A549 (cell line): ENCODE results near the gene KRT73. TPM values are rescaled to one million over a fixed set of nuclear protein-coding genes. Genes with fewer than 3 reads are reported as not detected.
"Not testable (repeated sequence)": the region's sequence is repeated elsewhere in the genome, so short reads cannot be mapped to it uniquely, and the experiment has no call there.

Experiments used
- ATAC-seq, 2 experiments: fragments of 200-7000 bp in 1 of 2; fragments of >200 bp in 1 of 2; cut with Nextera tagmentation in 1 of 2; cut with Tn5 transposase in 1 of 2; 3 replicates each; pipeline versions ENCODE4 v1.8.0 to v1.9.1; 2018 to 2020; ENCODE audit warnings: mild to moderate bottlenecking in 1 of 2, moderate library complexity in 1 of 2
- CTCF ChIA-PET: fragments of 300-600 bp; sonication (Branson Sonifier 250); formaldehyde crosslinking; extraction: SDS; loops from one replicate; lab custom pipeline; 2021; ENCODE audit warnings: antibody characterized with exemption, inconsistent platforms; lab: Yijun Ruan, JAX
- POLR2A ChIA-PET: fragments of 350-600 bp; formaldehyde crosslinking; extraction: SDS; loops from one replicate; lab custom pipeline; 2021; ENCODE audit warnings: antibody characterized with exemption, inconsistent platforms; lab: Yijun Ruan, JAX
- DNase-seq, 2 experiments: peaks; one replicate each; pipeline versions ENCODE4 v3.0.0 to v3.0.0-alpha.2; 2011 to 2016; ENCODE audit warnings: low read depth in 1 of 2, low spot score in 1 of 2
- FAIRE-seq: peaks from 2 replicates; lab custom pipeline; 2011; peaks lifted over from hg19 to GRCh38; lab: Jason Lieb, UNC
- H3K27ac ChIP-seq, 2 experiments: fragments of >200 bp; sonication (Bioruptor Twin); formaldehyde crosslinking; 3 replicates each; pipeline ENCODE4 v1.5.1; 2016 to 2017
- H3K4me1 ChIP-seq: fragments of >200 bp; sonication (Bioruptor Twin); formaldehyde crosslinking; 3 replicates; pipeline ENCODE4 v1.6.1; 2016
- H3K4me2 ChIP-seq: fragments of >200 bp; sonication (Bioruptor Twin); formaldehyde crosslinking; 3 replicates; pipeline ENCODE4 v1.6.1; 2016
- H3K4me3 ChIP-seq: fragments of >200 bp; sonication (Bioruptor Twin); formaldehyde crosslinking; 3 replicates; pipeline ENCODE4 v1.5.1; 2016
- H3K9me3 ChIP-seq: fragments of >200 bp; sonication (Bioruptor Twin); formaldehyde crosslinking; 3 replicates; pipeline ENCODE4 v1.6.1; 2016
- CBX2 ChIP-seq: fragments of 200-600 bp; sonication (generic); IDR thresholded peaks from 2 replicates; pipeline ENCODE4 v1.6.1; 2016; ENCODE audit warnings: low read depth, mild to moderate bottlenecking, borderline replicate concordance
- CEBPB ChIP-seq, 2 experiments: fragments of >200 bp in 1 of 2; sonication (Bioruptor Twin) in 1 of 2; formaldehyde crosslinking in 1 of 2; IDR thresholded peaks; 2 replicates each; pipeline ENCODE4 v1.6.1; 2012 to 2016
- ELK1 ChIP-seq: fragments of 150-350 bp; IDR thresholded peaks from 2 replicates; pipeline ENCODE4 v1.6.1; 2014; ENCODE audit warnings: low read depth, mild to moderate bottlenecking, low read length
- EP300 ChIP-seq, 2 experiments: fragments of >200 bp; sonication (Bioruptor Twin); formaldehyde crosslinking; IDR thresholded peaks; 2 replicates in 1 of 2; 3 replicates in 1 of 2; pipeline ENCODE4 v1.6.1; 2016 to 2017
- FOSB ChIP-seq: fragments of 250-450 bp; sonication (Bioruptor Pico); IDR thresholded peaks from 2 replicates; pipeline ENCODE4 v1.5.0; 2020; ENCODE audit warnings: mild to moderate bottlenecking, moderate library complexity
- FOSL2 ChIP-seq, 2 experiments: fragments of 450-650 bp in 1 of 2; fragments of >200 bp in 1 of 2; sonication (Bioruptor Twin) in 1 of 2; formaldehyde crosslinking; IDR thresholded peaks; 2 replicates each; pipeline versions ENCODE4 v1.5.0 to v1.6.1; 2016 to 2020; ENCODE audit warnings: mild to moderate bottlenecking in 1 of 2, moderate library complexity in 1 of 2
- GATA3 ChIP-seq: IDR thresholded peaks from 2 replicates; pipeline ENCODE4 v1.6.1; 2012; ENCODE audit warnings: borderline replicate concordance
- HDAC2 ChIP-seq: fragments of 200-600 bp; sonication (generic); IDR thresholded peaks from 2 replicates; pipeline ENCODE4 v1.6.1; 2016
- HOXA7 ChIP-seq: fragments of 250-450 bp; sonication (Bioruptor Pico); IDR thresholded peaks from 2 replicates; pipeline ENCODE4 v1.5.0; 2020; ENCODE audit warnings: mild to moderate bottlenecking, moderate library complexity
- JUN ChIP-seq, 2 experiments: fragments of >200 bp; sonication (Bioruptor Twin); formaldehyde crosslinking; IDR thresholded peaks; 2 replicates in 1 of 2; 3 replicates in 1 of 2; pipeline ENCODE4 v1.6.1; 2016 to 2017
- KDM5A ChIP-seq: fragments of 200-600 bp; sonication (generic); IDR thresholded peaks from 2 replicates; pipeline ENCODE4 v1.6.1; 2016; ENCODE audit warnings: antibody characterized with exemption, mild to moderate bottlenecking
- MAFK ChIP-seq: fragments of 450-650 bp; IDR thresholded peaks from 2 replicates; pipeline ENCODE4 v1.6.1; 2014; ENCODE audit not compliant: partially characterized antibody
- MAX ChIP-seq: IDR thresholded peaks from 2 replicates; pipeline ENCODE4 v1.6.1; 2012
- MYC ChIP-seq: IDR thresholded peaks from 2 replicates; pipeline ENCODE4 v1.6.1; 2012; ENCODE audit warnings: mild to moderate bottlenecking, inconsistent platforms, low read length, improper control_type of control experiment, borderline replicate concordance
- NPAS2 ChIP-seq: fragments of 250-450 bp; sonication (Bioruptor Pico); IDR thresholded peaks from 2 replicates; pipeline ENCODE4 v1.8.0; 2022; ENCODE audit warnings: mild to moderate bottlenecking, moderate library complexity, borderline replicate concordance
- PBX3 ChIP-seq: IDR thresholded peaks from 2 replicates; pipeline ENCODE4 v1.6.1; 2012
- POLR2AphosphoS2 ChIP-seq: conservative IDR thresholded peaks from 2 replicates; pipeline ENCODE4 v1.6.1; 2012; ENCODE audit warnings: low read length, improper control_type of control experiment, inconsistent platforms
- RAD21 ChIP-seq, 2 experiments: fragments of >200 bp in 1 of 2; sonication (Bioruptor Twin) in 1 of 2; formaldehyde crosslinking in 1 of 2; IDR thresholded peaks in 1 of 2; conservative IDR thresholded peaks in 1 of 2; 2 replicates in 1 of 2; 3 replicates in 1 of 2; pipeline ENCODE4 v1.6.1; 2012 to 2018; ENCODE audit warnings: inconsistent platforms in 1 of 2
- RARB ChIP-seq: fragments of 250-450 bp; sonication (Bioruptor Pico); IDR thresholded peaks from 2 replicates; pipeline ENCODE4 v1.8.0; 2021; ENCODE audit warnings: mild to moderate bottlenecking, moderate library complexity
- RCOR1 ChIP-seq: fragments of 150-350 bp; IDR thresholded peaks from 2 replicates; pipeline ENCODE4 v1.6.1; 2014; ENCODE audit warnings: antibody characterized with exemption, low read length, low read depth
- RFX5 ChIP-seq: fragments of 450-650 bp; IDR thresholded peaks from 2 replicates; pipeline ENCODE4 v1.7.1; 2014; ENCODE audit warnings: antibody characterized with exemption, mild to moderate bottlenecking, moderate library complexity
- RNF2 ChIP-seq: fragments of 200-600 bp; sonication (generic); IDR thresholded peaks from 2 replicates; pipeline ENCODE4 v1.6.1; 2016; ENCODE audit warnings: low read depth, mild to moderate bottlenecking, antibody characterized with exemption, moderate library complexity, borderline replicate concordance
- TFCP2L1 ChIP-seq: fragments of 250-450 bp; sonication (Bioruptor Pico); IDR thresholded peaks from 2 replicates; pipeline ENCODE4 v1.5.0; 2021; ENCODE audit warnings: mild to moderate bottlenecking
- TP53 ChIP-seq: fragments of 250-450 bp; sonication (Bioruptor Pico); IDR thresholded peaks from 2 replicates; pipeline ENCODE4 v1.5.0; 2021; ENCODE audit warnings: mild to moderate bottlenecking, moderate library complexity
- USF2 ChIP-seq: fragments of 450-650 bp; IDR thresholded peaks from 2 replicates; pipeline ENCODE4 v1.6.1; 2014; ENCODE audit warnings: antibody characterized with exemption
- WGBS: methylation state at CpG from one replicate; pipeline ENCODE4 v1.1.6; 2017; ENCODE audit errors: missing lambda C conversion rate; 5-methylcytosine and 5-hydroxymethylcytosine counted together
- polyA plus RNA-seq, 4 experiments: library from polyadenylated mRNA; depleted of rRNA in 3 of 4; stranded (reverse); fragments of >200 nt; fragmentation: RNase III in 1 of 4; extraction: RNeasy Plus Mini Kit Qiagen cat#74134 plus additional on column Dnase treatment in 1 of 4; gene quantifications; 2 replicates in 3 of 4; 3 replicates in 1 of 4; pipeline ENCODE4 v1.2.3, GENCODE V29; 2011 to 2017

Gene KRT73
- polyA plus RNA-seq, 2 of the 4 experiments (the other 2 are of a cell fraction): not detected

- no peak overlapping the region for H3K4me2 ChIP-seq
- peaks cover 3% of the 10 kb centered on the region; the same call in 1 of the 3 replicates for H3K4me1 ChIP-seq
- ATAC-seq (no peak), FAIRE-seq (no peak), DNase-seq (no peak)
- CTCF ChIA-PET: no interaction called here
- WGBS: 69% methylated on average over 12 of the region's 12 CpGs
- H3K4me3 ChIP-seq: no peak overlapping the region
- no peaks in the 10 kb centered on the region for H3K9me3 ChIP-seq
- H3K27ac ChIP-seq: no peak overlapping the region
- POLR2A ChIA-PET: no interaction called here
- TF ChIP-seq RFX5 (no peak), ELK1 (no peak), RARB (no peak), PBX3 (no peak), MYC (no peak), TP53 (no peak)
- TF ChIP-seq, all 56 proteins: peak for 0
Measured at GRCh38 chr12:52600475-52600874, 17.9 kb downstream of the KRT73 start.

- 6% methylated on average over 2 of the region's 2 CpGs for WGBS
- no peak for ATAC-seq
- Histone ChIP-seq H3K4me1 (peaks cover 3% of the 10 kb centered on the region; the same call in 1 of the 3 replicates), H3K9me3 (no peaks in the 10 kb centered on the region), H3K4me2 (no peak overlapping the region), H3K27ac (no peak overlapping the region), H3K4me3 (no peak overlapping the region)
- TF ChIP-seq RNF2: no peak
- TF ChIP-seq HOXA7 (CRISPR knock-in tag): no peak
- no peak for TF ChIP-seq CEBPB (IDR thresholded peaks at IDR 0.05)
- no peak for TF ChIP-seq KDM5A
- no peak for TF ChIP-seq NPAS2 (CRISPR knock-in tag)
- TF ChIP-seq GATA3: no peak
- TF ChIP-seq FOSL2 (IDR thresholded peaks at IDR 0.05): no peak
- no peak for TF ChIP-seq FOSL2 (CRISPR knock-in tag; IDR thresholded peaks at IDR 0.05)
- TF ChIP-seq CBX2: no peak
- no peak for TF ChIP-seq MAX
- POLR2A ChIA-PET: no interaction called here
- CTCF ChIA-PET: interaction anchor here (1.8 kb wide), 1 partner anchor 17 kb away, joined by 6 read pairs; no protein-coding TSS in a partner anchor
- no peak for DNase-seq
- FAIRE-seq: no peak
Measured at GRCh38 chr12:52600071-52600470, 18.3 kb downstream of the KRT73 start.

GRCh38 chr12:52598966-52599365 is 19.4 kb downstream of the KRT73 start:
- POLR2A ChIA-PET: no interaction called here
- WGBS: 55% methylated on average over 5 of the region's 5 CpGs
- H3K27ac ChIP-seq: no peak overlapping the region
- no peak for TF ChIP-seq JUN (IDR thresholded peaks at IDR 0.05)
- no peak for TF ChIP-seq ELK1
- TF ChIP-seq USF2: no peak
- TF ChIP-seq RAD21 (conservative IDR thresholded peaks at IDR 0.05 in 1 of 2, IDR thresholded peaks at IDR 0.05 in 1 of 2): no peak
- no peak for TF ChIP-seq TFCP2L1 (CRISPR knock-in tag)
- TF ChIP-seq POLR2AphosphoS2: no peak
- no peak for TF ChIP-seq FOSB
- no peak for TF ChIP-seq FOSL2 (IDR thresholded peaks at IDR 0.05)
- no peak for TF ChIP-seq FOSL2 (CRISPR knock-in tag; IDR thresholded peaks at IDR 0.05)
- TF ChIP-seq RCOR1: no peak
- no peak for TF ChIP-seq HDAC2
- no peak for TF ChIP-seq EP300 (IDR thresholded peaks at IDR 0.05)
- no peak for TF ChIP-seq MAFK
- TF ChIP-seq, all 56 proteins: peak for 0
- DNase-seq: no peak
- Histone ChIP-seq H3K4me3 (no peak overlapping the region), H3K9me3 (no peaks in the 10 kb centered on the region), H3K4me2 (no peak overlapping the region), H3K4me1 (peaks cover 3% of the 10 kb centered on the region; the same call in 1 of the 3 replicates)
- CTCF ChIA-PET: interaction anchor here (0.8 to 1.8 kb wide), 2 partner anchors 16 to 267 kb away, joined by 3 to 6 read pairs; no protein-coding TSS in a partner anchor
- no peak for FAIRE-seq
- no peak for ATAC-seq

GRCh38 chr12:52594237-52594636 is 24.1 kb downstream of the KRT73 start:
- H3K4me2 ChIP-seq, FAIRE-seq, POLR2A ChIA-PET, H3K4me3 ChIP-seq, DNase-seq, H3K4me1 ChIP-seq, ATAC-seq, H3K9me3 ChIP-seq, H3K27ac ChIP-seq: not testable (repeated sequence)
- CTCF ChIA-PET: interaction anchor here (0.6 to 3.4 kb wide), 3 partner anchors 11 to 284 kb away, joined by 3 to 16 read pairs (median 4); no protein-coding TSS in a partner anchor
- 48% methylated on average over 4 of the region's 4 CpGs for WGBS
